Left kidney (tissue), 2 donors: Measurements from ENCODE around the gene GYG1. TPM values are rescaled to one million over a fixed set of nuclear protein-coding genes. Genes with fewer than 3 reads are reported as not detected.
A peak's percentile ranks its signal among the peaks of the same experiment; 100 is the strongest.
"Not testable (repeated sequence)": the region's sequence is repeated elsewhere in the genome, so short reads cannot be mapped to it uniquely, and the experiment has no call there.

ENCODE experiments used
- DNase-seq: peaks from one replicate; pipeline ENCODE4 v3.0.0-alpha.2; 2013
- polyA plus RNA-seq: library from polyadenylated mRNA; unstranded; fragments of 120-200 nt; gene quantifications from one replicate; pipeline ENCODE4 v1.2.1, GENCODE V29; 2013; ENCODE audit not compliant: insufficient read length

The GYG1 gene
- polyA plus RNA-seq, 1 donor: 30.4 TPM

DNA sequence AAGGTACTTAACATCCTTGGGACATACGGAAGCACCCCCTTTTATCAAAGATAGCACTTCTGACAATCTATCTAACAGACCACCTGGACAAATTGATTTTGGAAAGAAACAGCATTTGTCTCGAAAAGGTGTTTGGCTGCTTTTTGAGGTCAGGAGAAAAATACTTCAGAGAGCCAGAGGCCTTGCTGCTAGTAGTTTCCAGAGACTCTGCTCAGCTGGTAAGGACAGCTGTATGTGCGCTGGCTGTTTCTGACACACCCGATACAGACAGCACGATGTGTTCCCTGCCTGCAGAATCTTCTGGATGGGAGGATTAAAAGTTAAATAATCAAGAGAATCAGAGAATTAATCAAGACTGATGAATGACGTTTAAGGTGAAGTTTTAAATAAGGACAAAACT is 15.6 kb upstream of the GYG1 start:
- DNase-seq: no peak

DNA sequence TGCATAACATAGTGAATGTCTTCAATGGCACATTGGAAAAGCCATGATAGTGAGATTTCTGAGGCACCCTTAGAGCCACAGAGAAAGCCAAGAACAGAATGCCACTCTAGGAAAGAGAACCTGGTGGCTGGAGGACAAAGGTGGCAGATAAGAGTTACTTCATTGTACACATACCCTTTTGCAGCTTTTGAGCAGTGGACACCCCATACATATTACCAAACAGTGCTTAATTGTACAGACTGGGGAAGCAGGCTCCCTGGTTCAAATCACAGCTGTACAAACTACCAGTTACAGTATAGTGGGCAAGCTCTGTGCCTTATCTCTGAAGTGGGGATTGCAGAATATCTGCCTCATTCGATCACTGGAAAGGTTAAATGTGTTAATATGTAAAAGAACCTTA is 10.1 kb upstream of the GYG1 start:
- DNase-seq: no peak

DNA sequence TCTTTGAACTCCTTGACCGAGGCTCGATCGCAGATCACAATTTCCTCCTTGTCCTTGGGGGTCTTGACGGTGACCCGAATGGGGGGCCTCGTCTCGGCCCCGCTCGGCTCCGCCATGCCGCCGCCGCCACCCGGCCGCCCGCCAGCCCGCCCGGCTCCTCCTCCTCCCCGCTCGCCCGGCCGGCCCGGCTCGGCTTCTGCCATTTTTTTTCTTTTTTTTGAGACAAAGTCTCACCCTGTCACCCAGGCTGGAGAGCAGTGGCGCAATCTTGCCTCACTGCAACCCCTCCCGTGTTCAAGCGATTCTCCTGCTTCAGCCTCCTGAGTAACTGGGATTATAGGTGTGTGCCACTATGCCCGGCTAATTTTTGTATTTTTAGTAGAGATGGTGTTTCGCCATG is 3.8 kb upstream of the GYG1 start:
- not testable (repeated sequence) for DNase-seq

DNA sequence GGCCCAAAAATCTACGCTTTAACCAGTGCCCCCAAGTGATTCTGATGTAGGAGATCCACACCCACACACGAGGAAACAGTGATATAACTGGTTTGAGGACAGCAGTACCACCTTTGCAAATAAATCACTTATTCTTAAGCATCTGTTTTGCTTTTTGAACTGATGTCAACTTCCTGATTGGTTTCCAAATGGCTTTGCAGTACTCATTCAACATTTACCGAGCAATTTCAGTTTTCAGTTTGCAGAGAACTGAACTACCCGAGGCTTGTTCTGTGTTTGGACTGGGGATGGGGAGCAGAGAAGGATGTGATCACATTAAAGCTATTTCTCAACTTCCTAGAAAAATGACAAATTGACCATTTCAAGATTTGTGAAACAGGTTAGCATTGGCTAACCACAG is 1.1 kb upstream of the GYG1 start:
- DNase-seq: no peak

DNA sequence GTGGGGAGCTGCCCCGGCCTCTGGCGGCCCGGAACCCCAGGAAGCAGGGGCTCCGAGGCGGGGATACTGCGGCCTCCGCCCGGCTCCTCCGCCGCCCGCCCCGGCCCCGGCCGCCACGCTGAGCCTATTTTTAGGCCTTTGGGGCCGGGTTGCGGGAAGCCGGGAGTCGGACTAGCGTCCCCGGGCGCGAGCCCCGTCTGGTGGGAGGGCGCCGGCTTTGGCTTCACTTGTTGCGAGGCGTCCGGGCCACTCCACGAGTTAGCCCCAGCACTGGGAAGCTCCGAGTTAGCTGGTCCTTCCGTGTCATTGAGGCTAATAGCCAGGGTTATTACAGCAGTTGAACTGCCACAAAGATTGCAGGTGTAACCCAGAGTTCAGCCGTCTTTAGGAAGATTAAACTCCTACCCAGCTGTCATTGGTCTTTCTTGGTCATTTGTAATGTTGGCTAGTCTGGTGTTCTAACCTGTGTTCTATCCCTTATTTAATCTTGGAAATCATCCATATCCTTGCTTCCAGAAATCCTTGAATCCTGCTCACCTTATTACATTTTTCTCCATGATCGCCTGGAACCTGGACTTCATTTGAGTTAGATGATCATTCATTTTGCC is 791 bp downstream of the GYG1 start:
- DNase-seq: peak; percentile 34

DNA sequence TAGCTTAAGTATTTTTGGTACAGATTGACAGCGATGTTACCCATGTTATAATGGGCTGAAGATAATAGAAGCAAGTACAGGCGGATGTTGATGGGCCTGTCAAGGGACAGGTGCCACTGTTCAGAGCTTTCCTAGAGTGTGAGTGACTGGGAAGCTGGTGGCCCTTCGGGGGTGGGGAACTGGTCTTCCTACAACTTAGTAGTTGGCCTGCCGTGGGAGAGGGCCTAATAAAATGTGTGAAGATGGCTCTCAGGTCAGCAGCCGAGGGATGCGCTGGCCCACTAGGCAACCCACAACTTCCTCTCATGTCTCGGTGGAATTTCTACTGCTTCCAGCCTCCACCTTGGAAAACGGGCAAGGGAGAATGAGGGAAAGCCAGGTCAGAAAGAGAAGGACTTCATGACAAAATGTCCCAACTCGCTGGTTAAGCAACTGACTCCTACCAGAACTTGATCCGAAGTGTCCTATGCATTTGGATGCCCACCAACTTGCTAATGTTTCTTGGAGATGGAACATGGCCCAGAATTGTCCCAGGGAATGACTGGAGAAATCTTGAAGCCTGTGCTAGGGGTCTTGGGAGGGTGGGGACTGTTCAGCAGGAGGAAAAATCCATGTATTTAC is 1.4 kb downstream of the GYG1 start:
- DNase-seq: no peak

DNA sequence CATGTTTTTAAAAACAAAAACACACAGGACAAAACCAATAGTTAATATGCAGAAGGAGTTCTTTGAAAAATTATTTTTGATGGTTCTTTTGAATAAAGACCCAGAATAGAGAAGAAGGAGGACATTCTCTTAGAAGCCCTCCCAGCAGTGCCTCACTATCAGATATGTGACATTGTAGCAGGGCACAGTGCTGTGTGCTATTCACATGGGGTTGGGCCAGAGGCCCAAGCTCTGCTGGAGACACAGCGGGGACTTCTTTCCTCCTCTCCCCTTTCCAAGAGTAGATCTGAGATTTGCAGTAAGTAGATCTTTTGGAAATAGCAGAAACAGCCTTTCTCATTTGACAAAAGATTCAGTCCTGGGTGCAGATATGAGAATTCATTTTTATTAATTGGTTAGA is 6.3 kb downstream of the GYG1 start:
- no peak for DNase-seq

DNA sequence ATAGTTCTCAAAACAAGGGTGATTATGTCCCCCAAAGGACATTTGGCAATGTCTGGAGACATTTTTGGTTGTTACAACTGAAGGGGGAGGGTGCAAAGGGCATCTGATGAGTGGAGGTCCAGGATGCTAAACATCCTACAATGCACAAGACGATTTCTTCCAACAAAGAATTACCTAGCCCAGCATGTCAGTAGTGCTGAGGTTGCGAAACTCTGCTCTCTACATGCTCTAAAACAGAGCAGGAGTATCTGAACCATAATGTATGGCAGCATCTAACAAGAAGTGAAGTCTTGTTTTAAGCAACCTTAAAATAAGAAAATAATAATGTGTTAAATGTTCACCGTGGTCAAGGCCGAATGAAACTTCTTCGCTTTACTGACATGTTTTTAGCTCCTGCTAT is 7.0 kb downstream of the GYG1 start:
- no peak for DNase-seq

DNA sequence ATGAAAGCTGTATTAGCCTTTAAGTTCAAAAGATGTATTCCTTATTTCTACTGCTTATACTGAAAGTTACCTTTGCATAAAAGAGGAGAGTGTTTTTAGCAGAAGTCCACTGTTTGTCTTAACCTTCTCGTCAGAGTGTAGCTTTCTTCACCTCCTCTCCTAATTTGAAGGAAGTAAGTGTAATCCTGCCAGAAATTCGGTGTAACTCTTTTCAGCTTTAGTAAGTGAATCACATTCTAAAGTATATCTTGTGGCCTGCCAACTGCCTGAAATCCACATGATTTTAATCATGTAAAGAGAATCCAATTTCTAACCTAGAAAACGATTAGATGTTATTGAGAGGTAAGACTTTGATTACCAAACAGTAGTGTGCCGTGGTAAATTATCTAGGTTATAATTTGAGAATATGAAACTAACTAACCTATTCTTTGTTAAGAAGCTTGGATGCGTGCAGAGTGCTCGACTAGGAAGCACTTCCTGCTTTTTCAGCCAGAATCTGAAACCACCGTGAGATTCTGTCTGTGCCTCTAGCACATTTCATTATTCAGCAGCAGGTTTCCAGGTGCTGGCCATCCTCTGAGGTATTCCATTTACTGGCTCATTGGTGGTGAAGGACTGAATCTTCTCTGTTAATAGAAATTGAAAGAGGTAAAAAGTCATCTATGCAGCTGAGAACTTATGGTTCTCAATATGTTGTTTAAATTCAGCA is 7.5 kb downstream of the GYG1 start:
- DNase-seq: no peak

DNA sequence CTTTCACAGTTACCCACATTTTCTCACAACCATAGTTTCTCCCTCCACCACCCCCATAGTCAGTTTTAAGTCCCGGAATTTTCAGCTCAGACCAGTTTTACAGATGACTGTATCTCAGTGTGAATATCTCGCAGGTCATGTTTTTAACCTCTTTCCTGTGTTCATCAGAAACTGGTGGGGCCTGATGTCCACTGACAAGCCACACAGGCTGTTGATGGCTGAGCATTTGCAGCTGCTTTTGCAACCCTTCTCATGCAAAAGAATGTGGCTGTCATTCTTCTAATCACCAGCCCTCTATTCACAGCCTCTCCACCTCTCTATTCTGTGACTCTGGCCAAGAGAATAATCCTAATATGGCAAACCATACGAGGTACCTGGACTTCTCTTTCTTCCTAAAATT is 8.5 kb downstream of the GYG1 start:
- DNase-seq: no peak

DNA sequence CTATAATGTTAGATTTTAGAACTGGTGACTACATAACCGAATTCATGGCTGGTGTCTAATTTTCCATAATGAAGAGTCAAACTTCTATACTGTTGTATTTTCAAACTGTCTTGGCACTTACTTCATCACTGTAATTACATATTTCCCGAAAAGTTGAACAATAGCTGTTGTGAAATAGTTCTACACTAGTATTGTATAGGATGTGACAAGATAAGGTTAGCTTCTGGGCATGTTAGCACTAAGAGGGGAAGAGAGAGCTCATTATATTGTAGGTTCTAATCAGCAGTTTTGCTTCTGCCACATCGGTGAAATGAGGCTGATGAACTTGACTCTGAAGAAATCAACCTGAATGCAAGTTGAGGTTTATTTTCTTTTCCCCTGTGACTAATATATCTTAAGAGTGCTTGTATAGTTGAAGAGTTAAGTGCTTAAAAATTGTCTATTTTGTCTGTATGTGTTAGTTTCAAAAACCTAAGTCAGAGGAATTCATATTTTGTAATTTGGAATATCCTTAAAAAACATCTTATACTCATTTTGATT is 8.9 kb downstream of the GYG1 start:
- no peak for DNase-seq

DNA sequence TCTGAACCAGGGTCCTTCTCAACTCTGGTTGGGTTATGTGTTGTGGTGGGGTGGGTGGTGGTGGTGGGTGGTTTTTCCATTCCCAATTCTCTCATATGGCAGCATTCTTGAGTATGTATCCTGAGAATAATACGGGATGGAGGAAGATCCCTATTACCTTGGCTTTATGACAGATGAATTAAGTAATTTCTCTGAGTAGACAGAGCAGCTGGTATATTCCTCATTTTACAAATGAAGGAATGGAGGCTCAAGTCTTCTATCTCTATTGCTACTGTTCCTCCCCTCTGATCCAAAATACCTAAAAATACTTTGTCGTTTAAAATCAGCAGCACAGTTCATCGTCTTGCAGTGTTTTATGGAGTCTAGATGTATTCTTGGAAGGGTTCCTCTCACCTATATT is 10.4 kb downstream of the GYG1 start:
- no peak for DNase-seq

DNA sequence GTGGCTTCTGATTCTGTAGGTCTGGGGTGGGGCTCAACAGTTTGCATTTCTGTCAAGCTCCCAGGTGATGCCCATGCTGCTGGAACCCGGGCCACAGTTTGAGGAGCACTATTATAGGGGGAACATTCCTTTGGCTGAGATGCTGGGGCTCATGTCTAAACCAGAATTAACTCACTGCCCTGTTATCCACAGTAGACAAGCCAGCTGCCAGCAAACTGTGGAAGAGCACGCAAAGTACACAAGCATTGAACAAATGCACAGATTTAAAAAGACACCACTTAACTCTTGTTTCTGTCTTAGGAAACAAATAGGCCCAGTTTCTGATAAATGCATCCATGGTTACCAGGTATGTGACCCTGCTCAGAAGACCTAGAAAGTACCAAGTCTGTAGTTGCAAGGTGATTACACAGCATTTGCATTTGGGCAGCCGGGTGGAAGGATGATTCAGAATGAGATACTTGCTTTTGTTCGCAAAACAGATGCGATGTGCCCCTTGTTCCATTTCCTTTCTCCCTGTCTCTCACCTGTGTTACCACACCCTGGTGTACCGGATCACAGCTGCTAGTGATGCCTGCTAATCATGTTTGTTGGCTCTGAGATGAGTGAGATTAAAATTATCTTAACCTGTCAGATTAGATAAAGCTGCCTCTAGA is 12.4 kb downstream of the GYG1 start:
- no peak for DNase-seq

DNA sequence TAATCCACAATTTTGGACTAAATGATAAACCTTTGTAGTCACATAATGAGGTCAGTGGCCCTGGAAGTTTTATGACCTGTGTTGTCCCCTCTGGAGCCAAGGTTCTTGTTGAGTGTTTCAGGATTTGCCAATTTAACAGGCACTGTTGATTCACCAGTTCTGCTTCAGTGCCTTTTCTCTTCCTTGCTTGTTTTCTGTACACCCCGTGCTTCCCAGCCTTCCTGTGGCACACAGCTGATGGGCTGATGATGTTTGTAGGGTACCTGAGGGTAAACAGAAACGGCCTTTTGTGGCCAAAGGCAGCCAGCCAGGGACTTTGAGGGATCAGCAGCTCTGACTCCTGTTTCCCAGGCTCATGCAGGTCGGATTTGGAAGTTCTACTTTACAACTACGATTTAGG is 13.3 kb downstream of the GYG1 start:
- peak; percentile 14 for DNase-seq

DNA sequence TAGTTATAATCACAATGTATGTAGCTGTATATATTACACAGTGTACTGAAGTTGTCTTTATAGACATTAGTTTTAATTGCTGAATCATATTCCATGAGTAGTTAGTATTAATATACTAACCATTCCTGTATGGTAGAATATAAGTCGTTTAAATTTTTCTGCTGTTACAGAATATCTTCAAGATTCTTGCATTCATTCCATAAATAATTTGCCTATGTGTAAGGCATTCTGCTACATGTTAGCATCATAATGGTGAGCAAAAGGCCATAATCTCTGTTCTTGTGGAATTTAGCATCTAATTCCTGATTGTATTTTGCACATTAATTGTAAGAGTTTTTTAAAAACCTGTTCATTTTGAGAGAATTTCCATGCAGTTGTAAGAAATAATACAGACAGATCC is 14.1 kb downstream of the GYG1 start:
- DNase-seq: no peak

DNA sequence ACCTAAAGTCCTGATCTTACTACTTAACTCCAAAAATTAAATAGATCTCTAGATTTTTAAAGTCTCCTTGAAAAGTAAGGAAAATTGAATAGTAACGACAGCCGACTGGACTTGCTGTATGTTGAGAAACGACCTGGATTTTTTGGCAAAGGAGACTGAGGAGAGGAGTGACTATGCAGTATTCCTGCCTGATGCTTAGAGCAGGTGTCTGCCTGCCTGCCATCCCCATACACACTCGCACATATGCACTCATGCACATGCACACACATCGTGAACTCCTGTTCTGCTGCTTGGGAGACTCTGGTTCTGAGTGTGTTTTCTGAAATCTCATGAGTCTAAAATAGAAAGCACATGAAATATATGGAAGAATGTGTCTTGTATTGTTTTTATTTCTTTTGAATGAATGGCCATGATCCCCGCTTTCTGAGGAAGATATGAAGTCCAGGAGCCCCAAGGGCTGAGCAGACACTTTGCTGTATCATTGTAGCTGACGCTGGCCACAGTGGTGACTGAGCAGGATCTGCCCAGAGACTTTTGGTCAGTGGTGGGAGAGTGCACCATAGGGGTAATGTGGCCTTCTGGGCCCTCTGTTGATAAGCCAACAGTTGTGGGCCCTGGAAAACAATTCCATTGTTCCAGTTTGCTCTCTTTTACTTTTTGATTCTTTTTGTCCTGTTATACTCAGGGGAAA is 16.4 kb downstream of the GYG1 start:
- DNase-seq: no peak

DNA sequence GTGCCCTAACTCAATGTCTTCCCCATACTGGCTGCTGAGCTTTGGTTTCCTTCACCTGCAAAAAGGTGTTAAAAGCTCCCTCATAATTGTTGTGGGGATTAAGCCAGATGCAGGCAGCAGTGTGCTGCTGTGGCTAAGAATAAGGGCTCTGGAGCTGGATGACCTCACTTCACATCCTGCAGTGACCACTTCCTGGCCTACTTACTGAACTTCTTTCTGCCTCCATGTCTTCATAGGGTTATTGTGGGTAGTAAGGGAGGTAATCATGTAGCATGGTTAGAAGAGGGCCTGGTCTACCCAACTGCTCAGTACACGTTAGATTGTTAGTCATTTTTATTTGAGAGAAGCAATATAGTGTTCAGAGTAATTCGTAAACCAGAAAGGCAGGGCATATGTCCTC is 18.4 kb downstream of the GYG1 start:
- DNase-seq: no peak

DNA sequence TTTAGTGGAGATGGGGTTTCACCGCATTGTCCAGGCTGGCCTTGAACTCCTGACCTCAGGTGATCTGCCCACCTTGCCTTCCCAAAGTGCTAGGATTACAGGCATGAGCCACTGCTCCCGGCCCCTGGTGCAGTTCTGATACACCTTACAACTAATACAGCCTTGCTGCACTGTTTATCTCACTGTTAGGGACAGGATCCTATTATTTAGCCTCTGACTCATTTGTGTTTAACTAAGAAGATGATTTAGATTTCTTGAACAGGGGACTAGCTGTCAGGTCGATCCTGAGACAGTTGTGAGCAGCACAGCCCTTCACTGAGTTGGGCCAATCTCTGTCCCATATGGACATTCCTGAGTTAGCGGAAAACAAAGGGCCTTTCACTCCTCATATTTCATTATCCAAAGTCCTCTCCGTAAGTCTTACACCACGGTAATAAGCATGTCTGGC is 19.2 kb downstream of the GYG1 start:
- no peak for DNase-seq

DNA sequence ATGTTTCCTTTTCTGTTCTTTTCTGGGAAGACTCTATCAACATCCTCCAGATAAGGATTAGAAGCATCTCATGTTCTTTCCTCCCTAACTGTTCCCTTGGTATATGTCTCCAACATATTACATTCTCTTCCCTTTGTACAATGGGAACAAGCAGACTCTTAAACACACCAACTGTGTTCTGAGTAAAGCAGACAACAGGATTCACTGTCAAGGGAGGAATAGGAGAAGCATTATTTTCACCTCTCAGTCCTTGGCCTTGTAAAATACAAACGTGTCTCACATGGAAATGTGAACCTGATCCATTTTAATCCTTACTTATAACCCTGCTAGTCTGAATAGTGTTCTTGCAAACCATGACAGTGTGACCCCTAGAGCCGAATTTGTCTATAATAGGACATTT is 19.6 kb downstream of the GYG1 start:
- DNase-seq: no peak

DNA sequence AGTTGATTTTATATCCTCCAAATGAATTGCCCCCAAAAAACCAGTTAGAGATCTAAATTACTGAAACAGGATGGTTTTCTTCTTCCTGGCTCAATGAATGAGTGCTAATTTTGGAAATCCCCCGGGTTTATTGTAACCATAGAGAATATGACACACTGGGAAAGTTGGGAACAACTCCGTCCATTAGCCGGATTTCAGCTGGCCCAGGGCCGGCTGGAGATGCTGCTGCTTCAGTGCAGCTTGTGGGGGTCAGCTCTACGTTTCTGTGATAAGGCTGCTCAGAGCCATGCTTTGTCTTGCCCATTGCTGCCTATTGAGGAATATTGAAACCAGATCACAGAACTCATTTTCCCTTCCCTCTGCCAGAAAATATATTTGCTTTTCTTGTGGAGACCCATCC is 20.3 kb downstream of the GYG1 start:
- no peak for DNase-seq

DNA sequence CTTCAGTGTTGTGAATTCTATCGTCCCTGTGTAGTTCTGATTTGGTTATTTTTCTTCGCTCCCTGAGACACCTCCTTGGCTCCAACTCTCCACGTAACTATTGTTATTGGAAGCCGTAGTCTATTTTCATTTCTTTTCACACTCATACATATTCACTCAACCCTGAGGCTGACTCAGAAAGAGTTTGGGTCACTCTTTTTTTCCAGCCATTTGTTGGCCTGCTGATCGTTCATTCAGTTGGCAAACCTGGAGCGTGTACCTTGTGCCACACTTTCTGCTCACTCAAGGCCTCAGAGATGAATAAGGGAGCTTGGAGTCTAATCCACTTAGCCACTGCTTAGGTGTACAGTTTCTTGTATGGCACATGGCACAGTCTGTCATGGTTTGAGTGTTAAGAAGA is 22.4 kb downstream of the GYG1 start:
- no peak for DNase-seq

DNA sequence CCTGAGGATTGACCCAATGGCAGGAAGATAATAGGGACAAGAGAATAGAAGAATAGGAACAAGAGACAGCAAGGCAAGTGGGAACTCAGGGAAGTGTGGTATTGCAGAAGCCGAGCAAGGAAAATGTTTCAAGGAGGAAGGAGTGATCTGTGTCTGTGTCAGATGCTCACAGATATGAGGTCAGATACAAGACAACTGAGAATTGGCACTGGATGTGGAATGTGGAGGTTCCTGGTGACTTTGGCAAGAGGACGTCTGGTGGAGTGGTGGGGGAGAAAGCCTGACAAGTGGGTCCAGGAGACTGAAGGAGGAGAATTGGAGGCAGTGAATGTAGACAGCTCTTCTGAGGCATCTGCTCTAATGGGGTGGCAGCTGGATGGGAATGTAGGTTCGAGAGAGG is 24.1 kb downstream of the GYG1 start:
- no peak for DNase-seq
